GM10266 (cell line): ENCODE measurements around the gene TTLL11.

Source experiments
- DNase-seq: peaks from one replicate; pipeline ENCODE4 v3.0.0; 2012; ENCODE audit errors: extremely low spot score
- TF ChIP-seq, protein P1 (sequence below): IDR thresholded peaks from 2 replicates; pipeline ENCODE4 v1.5.1; 2012; ENCODE audit warnings: mild to moderate bottlenecking, low read depth; ENCODE audit not compliant: control insufficient read depth, insufficient read depth; ENCODE audit errors: missing control alignments

The TTLL11 gene

GRCh38 chr9:121942313-121942712 is 150.8 kb downstream of the TTLL11 start:
- TF ChIP-seq, protein P1, sequence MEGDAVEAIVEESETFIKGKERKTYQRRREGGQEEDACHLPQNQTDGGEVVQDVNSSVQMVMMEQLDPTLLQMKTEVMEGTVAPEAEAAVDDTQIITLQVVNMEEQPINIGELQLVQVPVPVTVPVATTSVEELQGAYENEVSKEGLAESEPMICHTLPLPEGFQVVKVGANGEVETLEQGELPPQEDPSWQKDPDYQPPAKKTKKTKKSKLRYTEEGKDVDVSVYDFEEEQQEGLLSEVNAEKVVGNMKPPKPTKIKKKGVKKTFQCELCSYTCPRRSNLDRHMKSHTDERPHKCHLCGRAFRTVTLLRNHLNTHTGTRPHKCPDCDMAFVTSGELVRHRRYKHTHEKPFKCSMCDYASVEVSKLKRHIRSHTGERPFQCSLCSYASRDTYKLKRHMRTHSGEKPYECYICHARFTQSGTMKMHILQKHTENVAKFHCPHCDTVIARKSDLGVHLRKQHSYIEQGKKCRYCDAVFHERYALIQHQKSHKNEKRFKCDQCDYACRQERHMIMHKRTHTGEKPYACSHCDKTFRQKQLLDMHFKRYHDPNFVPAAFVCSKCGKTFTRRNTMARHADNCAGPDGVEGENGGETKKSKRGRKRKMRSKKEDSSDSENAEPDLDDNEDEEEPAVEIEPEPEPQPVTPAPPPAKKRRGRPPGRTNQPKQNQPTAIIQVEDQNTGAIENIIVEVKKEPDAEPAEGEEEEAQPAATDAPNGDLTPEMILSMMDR, result no peak

GRCh38 chr9:121939643-121940042 is 153.5 kb downstream of the TTLL11 start:
- no peak for DNase-seq
- TF ChIP-seq, protein P1, result no peak

More at GRCh38 chr9:121942313-121942712, 150.8 kb downstream of the TTLL11 start:
- no peak for DNase-seq

DNA sequence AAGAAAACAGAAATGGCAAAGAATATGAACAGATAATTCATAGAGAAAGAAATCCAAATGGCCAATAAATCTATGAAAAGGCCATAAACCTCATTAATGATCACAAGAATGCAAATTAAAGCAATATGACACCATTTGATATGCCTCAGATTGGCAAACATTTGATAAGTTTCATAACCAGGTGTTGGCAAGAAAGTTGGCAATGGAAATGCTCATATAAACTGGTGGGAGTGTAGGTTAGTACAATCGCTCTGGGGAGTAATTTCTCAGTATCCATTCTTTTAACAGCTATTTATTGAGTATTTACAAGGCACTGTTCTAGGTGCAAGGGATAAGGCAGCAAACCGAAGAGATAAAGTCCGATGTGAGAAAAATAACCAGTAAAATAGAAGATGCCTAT is 154.5 kb downstream of the TTLL11 start:
- TF ChIP-seq, protein P1, result no peak
- DNase-seq, result no peak

- DNase-seq, result no peak
- TF ChIP-seq, protein P1, result no peak
Measured at GRCh38 chr9:121937240-121937639, 155.9 kb downstream of the TTLL11 start.

- no peak for DNase-seq
Measured at GRCh38 chr9:121935739-121936138, 157.4 kb downstream of the TTLL11 start.

DNA sequence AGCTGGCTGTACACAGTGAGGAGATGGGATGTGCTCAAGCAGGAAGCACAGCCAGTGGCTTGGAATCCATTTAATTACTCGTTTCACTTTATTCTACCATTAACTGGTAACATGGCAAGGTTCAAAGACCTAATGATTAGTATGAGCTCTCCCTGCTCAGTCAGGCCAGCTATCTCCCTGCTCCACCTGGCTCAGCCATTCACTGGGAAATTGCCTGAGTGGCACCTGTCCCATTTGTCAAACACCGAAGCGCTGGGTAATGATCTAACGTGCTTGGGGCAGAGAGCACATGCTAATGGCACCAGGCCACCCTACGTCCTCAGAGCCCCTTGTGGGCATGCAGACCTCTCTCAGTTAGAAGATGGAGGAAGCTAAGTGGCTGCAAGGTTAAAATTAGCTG is 162.2 kb downstream of the TTLL11 start:
- DNase-seq, result no peak
- TF ChIP-seq, protein P1, result no peak

More at GRCh38 chr9:121935739-121936138, 157.4 kb downstream of the TTLL11 start:
- TF ChIP-seq, protein P1, result no peak

DNA sequence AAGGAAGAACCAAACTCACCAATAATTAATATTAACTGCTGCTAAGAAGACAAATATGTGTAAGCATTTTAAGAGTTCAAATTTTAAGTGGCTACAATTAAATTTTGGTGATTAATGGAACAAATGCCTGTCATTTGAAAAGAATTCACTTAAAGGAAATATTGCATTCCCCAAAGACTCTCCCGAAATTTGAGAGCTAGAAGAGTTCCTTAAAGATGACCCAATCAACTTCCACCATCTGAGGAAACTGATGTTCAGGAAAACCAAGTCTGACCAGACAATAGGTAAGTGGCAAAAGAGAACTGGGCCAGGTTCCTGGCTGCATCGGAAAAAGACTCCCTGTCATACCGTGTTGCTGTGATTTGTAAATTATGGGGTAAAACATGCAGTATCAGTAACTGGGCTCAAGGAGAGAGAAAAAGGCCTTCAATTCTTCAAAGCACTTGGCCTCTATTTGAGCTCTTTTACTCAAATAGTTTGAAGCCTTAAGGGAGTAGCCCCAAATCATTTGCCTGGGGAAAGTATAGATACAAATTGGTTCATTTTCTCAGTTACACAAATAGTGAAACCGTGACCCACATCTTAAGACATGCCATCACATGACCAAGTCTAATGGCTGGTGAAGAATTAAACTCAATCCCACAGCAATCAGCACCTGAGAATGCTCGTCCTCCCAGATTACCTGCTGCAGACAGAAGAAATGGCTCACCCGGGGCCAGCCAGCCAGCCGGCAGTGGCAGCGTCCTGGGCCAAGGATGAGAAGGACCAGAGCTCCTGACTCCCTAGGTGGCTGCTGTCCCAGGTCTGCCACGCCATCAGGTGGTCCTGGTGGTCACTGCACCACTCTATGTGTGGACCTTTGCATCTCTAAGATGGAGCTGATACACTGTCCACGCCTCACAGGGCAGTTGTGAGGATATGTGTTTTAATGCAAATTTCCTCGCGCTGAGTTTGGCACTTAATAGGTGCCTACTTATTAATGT is 162.9 kb downstream of the TTLL11 start:
- no peak for DNase-seq
- TF ChIP-seq, protein P1, result no peak
